H1 (cell line): Measurements from ENCODE around the gene PDE4B. TPM values are rescaled to one million over a fixed set of nuclear protein-coding genes. Genes with fewer than 3 reads are reported as not detected.

Experiments
- CTCF ChIA-PET: fragments of 300-600 bp; sonication (Branson Sonifier 250); formaldehyde crosslinking; loops from one replicate; lab custom pipeline; 2021; ENCODE audit not compliant: partially characterized antibody; lab: Charles Lee
- POLR2A ChIA-PET: fragments of 300-600 bp; sonication (Branson Sonifier 250); formaldehyde crosslinking; loops from one replicate; lab custom pipeline; 2021; ENCODE audit warnings: inconsistent platforms; ENCODE audit not compliant: partially characterized antibody; lab: Charles Lee
- DNase-seq, 2 experiments: peaks; one replicate each; pipeline versions ENCODE4 v3.0.0 to v3.0.0-alpha.2; 2010 to 2022; ENCODE audit warnings: low spot score in 2 of 2, low read depth in 1 of 2, mixed read lengths in 1 of 2
- FAIRE-seq: peaks from 2 replicates; lab custom pipeline; 2011; peaks lifted over from hg19 to GRCh38; lab: Jason Lieb, UNC
- H2AFZ ChIP-seq: 2 replicates; pipeline ENCODE4 v1.8.1; 2012; ENCODE audit warnings: low read length, inconsistent platforms
- H2AK5ac ChIP-seq: 2 replicates; pipeline ENCODE4 v1.6.1; 2013; ENCODE audit warnings: low read depth, low read length
- H2BK120ac ChIP-seq: replicated peaks from 2 replicates; pipeline ENCODE3; 2013; ENCODE audit warnings: low read depth, low read length, inconsistent platforms
- H2BK12ac ChIP-seq: 2 replicates; pipeline ENCODE4 v1.6.1; 2013; ENCODE audit warnings: low read depth, low read length
- H2BK15ac ChIP-seq: 2 replicates; pipeline ENCODE4 v1.6.1; 2013; ENCODE audit warnings: low read length
- H2BK20ac ChIP-seq: 2 replicates; pipeline ENCODE4 v1.6.1; 2013; ENCODE audit warnings: low read length
- H2BK5ac ChIP-seq: 2 replicates; pipeline ENCODE4 v1.6.1; 2013; ENCODE audit warnings: low read depth, low read length
- H3K14ac ChIP-seq: 2 replicates; pipeline ENCODE4 v1.6.1; 2013; ENCODE audit warnings: inconsistent platforms; ENCODE audit not compliant: insufficient read length
- H3K18ac ChIP-seq: 2 replicates; pipeline ENCODE4 v1.6.1; 2013; ENCODE audit warnings: low read length; ENCODE audit errors: extremely low read depth
- H3K23ac ChIP-seq: 2 replicates; pipeline ENCODE4 v1.6.1; 2013; ENCODE audit warnings: inconsistent platforms; ENCODE audit not compliant: insufficient read length
- H3K23me2 ChIP-seq: 2 replicates; pipeline ENCODE4 v1.6.1; 2013; ENCODE audit warnings: low read depth, low read length
- H3K27ac ChIP-seq: 2 replicates; pipeline ENCODE4 v1.6.1; 2011; ENCODE audit warnings: low read depth, low read length, inconsistent platforms
- H3K27me3 ChIP-seq, 4 experiments: replicated peaks in 1 of 4; 1 replicate in 1 of 4; 2 replicates in 3 of 4; pipeline versions ENCODE4 v1.6.1 to v1.8.1; 2011 to 2013; ENCODE audit warnings: low read length in 3 of 4, mild to moderate bottlenecking in 3 of 4, inconsistent platforms in 2 of 4, mixed read lengths in 2 of 4, moderate library complexity in 1 of 4; ENCODE audit not compliant: control insufficient read depth in 3 of 4, insufficient read depth in 3 of 4; ENCODE audit errors: extremely low read depth in 1 of 4
- H3K36me3 ChIP-seq, 4 experiments: 2 replicates each; pipeline versions ENCODE4 v1.6.1 to v1.8.1; 2011 to 2013; ENCODE audit warnings: mild to moderate bottlenecking in 4 of 4, low read length in 3 of 4, moderate library complexity in 2 of 4, control low read depth in 1 of 4, inconsistent platforms in 1 of 4; ENCODE audit not compliant: insufficient read depth in 4 of 4, control insufficient read depth in 2 of 4
- H3K4ac ChIP-seq: replicated peaks from 2 replicates; pipeline ENCODE3; 2013; ENCODE audit warnings: low read length, low read depth, mixed read lengths, inconsistent platforms; ENCODE audit not compliant: insufficient read length
- H3K4me1 ChIP-seq, 4 experiments: replicated peaks in 1 of 4; 1 replicate in 1 of 4; 2 replicates in 3 of 4; pipeline versions ENCODE4 v1.6.1 to v1.8.1; 2011 to 2013; ENCODE audit warnings: low read length in 3 of 4, inconsistent platforms in 2 of 4, mixed read lengths in 1 of 4; ENCODE audit not compliant: insufficient read depth in 4 of 4, control insufficient read depth in 3 of 4
- H3K4me2 ChIP-seq, 2 experiments: 2 replicates each; pipeline versions ENCODE4 v1.6.1 to v1.8.1; 2011 to 2013; ENCODE audit warnings: low read depth in 2 of 2, low read length in 2 of 2, control low read depth in 1 of 2, inconsistent platforms in 1 of 2, mild to moderate bottlenecking in 1 of 2; ENCODE audit not compliant: insufficient read depth in 1 of 2
- H3K4me3 ChIP-seq, 4 experiments: fragments of 200-600, 300-600 bp in 1 of 4; sonication (generic), shearing (Covaris generic), sonication (Bioruptor Twin) in 1 of 4; 2 replicates each; pipeline versions ENCODE4 v1.5.1 to v1.8.1; 2011 to 2016; ENCODE audit warnings: low read length in 4 of 4, low read depth in 3 of 4, control low read depth in 2 of 4, inconsistent platforms in 2 of 4, mild to moderate bottlenecking in 2 of 4, mixed read lengths in 1 of 4, moderate library complexity in 1 of 4; ENCODE audit not compliant: insufficient read depth in 2 of 4; ENCODE audit errors: extremely low read depth in 1 of 4
- H3K56ac ChIP-seq: replicated peaks from 2 replicates; pipeline ENCODE3; 2013; ENCODE audit warnings: low read depth, mild to moderate bottlenecking, mixed read lengths, low read length, inconsistent platforms; ENCODE audit not compliant: insufficient read length
- H3K79me1 ChIP-seq: 2 replicates; pipeline ENCODE4 v1.6.1; 2013; ENCODE audit warnings: low read depth, low read length, control low read depth
- H3K79me2 ChIP-seq, 2 experiments: 2 replicates each; pipeline versions ENCODE4 v1.6.1 to v1.8.1; 2012 to 2013; ENCODE audit warnings: low read length in 2 of 2, mild to moderate bottlenecking in 2 of 2, inconsistent platforms in 1 of 2; ENCODE audit not compliant: insufficient read depth in 2 of 2, control insufficient read depth in 1 of 2
- H3K9ac ChIP-seq, 4 experiments: replicated peaks in 1 of 4; 1 replicate in 1 of 4; 2 replicates in 3 of 4; pipeline versions ENCODE4 v1.6.1 to v1.8.1; 2011 to 2013; ENCODE audit warnings: low read depth in 3 of 4, low read length in 3 of 4, control low read depth in 2 of 4, mild to moderate bottlenecking in 2 of 4, moderate library complexity in 2 of 4, inconsistent platforms in 1 of 4; ENCODE audit errors: extremely low read depth in 1 of 4
- H3K9me3 ChIP-seq, 2 experiments: 2 replicates each; pipeline versions ENCODE4 v1.6.1 to v1.8.1; 2012 to 2013; ENCODE audit warnings: mild to moderate bottlenecking in 2 of 2, moderate library complexity in 2 of 2, control low read depth in 1 of 2, inconsistent platforms in 1 of 2, low read depth in 1 of 2, low read length in 1 of 2, mixed read lengths in 1 of 2; ENCODE audit not compliant: insufficient read depth in 2 of 2
- H4K20me1 ChIP-seq, 2 experiments: replicated peaks in 1 of 2; 2 replicates each; pipeline versions ENCODE3 to v1.8.1; 2011 to 2013; ENCODE audit warnings: inconsistent platforms in 2 of 2, low read length in 2 of 2, mild to moderate bottlenecking in 1 of 2; ENCODE audit not compliant: insufficient read depth in 2 of 2, control insufficient read depth in 1 of 2
- H4K5ac ChIP-seq: 2 replicates; pipeline ENCODE4 v1.6.1; 2013; ENCODE audit warnings: low read length, low read depth, mixed read lengths, inconsistent platforms; ENCODE audit not compliant: insufficient read length
- H4K8ac ChIP-seq: 2 replicates; pipeline ENCODE4 v1.8.0; 2013; ENCODE audit warnings: mild to moderate bottlenecking, moderate library complexity, low read length, inconsistent platforms; ENCODE audit not compliant: insufficient read depth; ENCODE audit errors: extremely low read depth
- H4K91ac ChIP-seq: replicated peaks from 2 replicates; pipeline ENCODE3; 2013; ENCODE audit warnings: low read length, mixed read lengths, inconsistent platforms; ENCODE audit not compliant: insufficient read length
- BCL11A ChIP-seq, 2 experiments: IDR thresholded peaks; one replicate each; pipeline ENCODE4 v1.6.1; 2011; ENCODE audit warnings: low read depth in 2 of 2, low read length in 2 of 2, mild to moderate bottlenecking in 2 of 2
- CEBPB ChIP-seq: IDR thresholded peaks from 2 replicates; pipeline ENCODE4 v1.6.1; 2012; ENCODE audit warnings: low read depth, low read length
- E2F6 ChIP-seq: IDR thresholded peaks from 2 replicates; pipeline ENCODE4 v1.6.1; 2012; ENCODE audit warnings: inconsistent platforms
- HDAC2 ChIP-seq, 2 experiments: fragments of 300-600 bp in 1 of 2; sonication (generic) in 1 of 2; IDR thresholded peaks; 2 replicates each; pipeline ENCODE4 v1.6.1; 2011 to 2012; ENCODE audit warnings: low read depth in 2 of 2, low read length in 2 of 2, mild to moderate bottlenecking in 2 of 2, moderate library complexity in 2 of 2, borderline replicate concordance in 1 of 2, inconsistent platforms in 1 of 2
- HDAC6 ChIP-seq: IDR thresholded peaks from one replicate; pipeline ENCODE4 v1.7.1; 2012; ENCODE audit warnings: low read depth, mild to moderate bottlenecking, inconsistent platforms, low read length, moderate library complexity
- KDM5A ChIP-seq: fragments of 200-600 bp; IDR thresholded peaks from 2 replicates; pipeline ENCODE4 v1.7.1; 2012; ENCODE audit warnings: mild to moderate bottlenecking, low read length, inconsistent platforms, mixed read lengths
- MAX ChIP-seq: IDR thresholded peaks from 2 replicates; pipeline ENCODE4 v1.6.1; 2012; ENCODE audit warnings: inconsistent platforms
- SAP30 ChIP-seq: fragments of 300-600 bp; sonication (generic); IDR thresholded peaks from 2 replicates; pipeline ENCODE4 v1.7.1; 2012; ENCODE audit warnings: low read length, moderate library complexity, mild to moderate bottlenecking, inconsistent platforms; ENCODE audit not compliant: insufficient read depth, insufficient replicate concordance
- SP1 ChIP-seq: IDR thresholded peaks from 2 replicates; pipeline ENCODE4 v1.6.1; 2011; ENCODE audit warnings: low read depth, low read length
- TCF12 ChIP-seq: IDR thresholded peaks from 2 replicates; pipeline ENCODE4 v1.6.1; 2011; ENCODE audit warnings: low read depth, mild to moderate bottlenecking, low read length
- TEAD4 ChIP-seq: IDR thresholded peaks from 2 replicates; pipeline ENCODE4 v1.6.1; 2012; ENCODE audit warnings: low read depth, low read length, inconsistent platforms, mixed read lengths
- WGBS, 2 experiments: shearing (Covaris generic) in 1 of 2; methylation state at CpG; one replicate each; pipeline versions ENCODE4 v1.1.6 to v1.1.7; 2013 to 2015; ENCODE audit warnings: low lambda C conversion rate in 2 of 2, mixed read lengths in 2 of 2, inconsistent platforms in 1 of 2, low coverage in 1 of 2, missing lambda C conversion rate in 1 of 2; ENCODE audit not compliant: insufficient replicate concordance in 2 of 2, insufficient coverage in 1 of 2, insufficient read length in 1 of 2; ENCODE audit errors: extremely low coverage in 1 of 2, missing lambda C conversion rate in 1 of 2; 5-methylcytosine and 5-hydroxymethylcytosine counted together
- polyA plus RNA-seq, 7 experiments: library from polyadenylated mRNA; depleted of rRNA in 3 of 7; stranded (reverse) in 5 of 7; unstranded in 2 of 7; fragments of >200 nt in 5 of 7; fragments of 200-250 nt in 2 of 7; gene quantifications; 1 replicate in 5 of 7; 2 replicates in 1 of 7; 4 replicates in 1 of 7; pipeline versions ENCODE4 v1.2.1 to v1.2.3, GENCODE V29; 2011 to 2013; ENCODE audit warnings: missing spikeins in 2 of 7, mixed read lengths in 2 of 7
- total RNA-seq: library from RNA; stranded (reverse); fragmentation: NEBNext Ultra II Directional; extraction: Animal tissue kit (Norgen Biotek cat#: 25700); gene quantifications from 2 replicates; pipeline ENCODE4 v1.2.1, GENCODE V29; 2021
- TF ChIP-seq, protein P1 (sequence below): IDR thresholded peaks from 2 replicates; pipeline ENCODE4 v1.6.1; 2012; ENCODE audit warnings: low read length, inconsistent platforms

PDE4B gene
- total and polyA plus RNA-seq, 2 of the 8 experiments (the other 6 are each of a cell fraction or from before 2014, with no cell fraction given) = 5.0 to 15.1 TPM

GRCh38 chr1:66292944-66293343 lies 500.2 kb downstream of the PDE4B start:
- no peak overlapping the region for H3K9ac ChIP-seq
- no peak overlapping the region for H2AFZ ChIP-seq
- TF ChIP-seq SP1 = no peak
- TF ChIP-seq HDAC2 (IDR thresholded peaks at IDR 0.05; ENCODE audit: borderline replicate concordance in 1 of 2, low read depth in 2 of 2, low read length in 2 of 2) = no peak
- no peak for TF ChIP-seq BCL11A (IDR thresholded peaks at IDR 0.05; ENCODE audit: low read depth in 2 of 2, low read length in 2 of 2)
- TF ChIP-seq CEBPB = no peak
- no peak for TF ChIP-seq KDM5A
- no peak for TF ChIP-seq SAP30
- no peak for TF ChIP-seq E2F6
- TF ChIP-seq, protein P1, sequence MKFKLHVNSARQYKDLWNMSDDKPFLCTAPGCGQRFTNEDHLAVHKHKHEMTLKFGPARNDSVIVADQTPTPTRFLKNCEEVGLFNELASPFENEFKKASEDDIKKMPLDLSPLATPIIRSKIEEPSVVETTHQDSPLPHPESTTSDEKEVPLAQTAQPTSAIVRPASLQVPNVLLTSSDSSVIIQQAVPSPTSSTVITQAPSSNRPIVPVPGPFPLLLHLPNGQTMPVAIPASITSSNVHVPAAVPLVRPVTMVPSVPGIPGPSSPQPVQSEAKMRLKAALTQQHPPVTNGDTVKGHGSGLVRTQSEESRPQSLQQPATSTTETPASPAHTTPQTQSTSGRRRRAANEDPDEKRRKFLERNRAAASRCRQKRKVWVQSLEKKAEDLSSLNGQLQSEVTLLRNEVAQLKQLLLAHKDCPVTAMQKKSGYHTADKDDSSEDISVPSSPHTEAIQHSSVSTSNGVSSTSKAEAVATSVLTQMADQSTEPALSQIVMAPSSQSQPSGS = no peak
- TF ChIP-seq TCF12 = no peak
- no peak for TF ChIP-seq HDAC6
- TF ChIP-seq TEAD4 = no peak
- TF ChIP-seq MAX = no peak

More at GRCh38 chr1:66292944-66293343, 500.2 kb downstream of the PDE4B start:
- H4K20me1 ChIP-seq = no peaks in the 10 kb centered on the region
- no peak overlapping the region for H3K4me3 ChIP-seq
- H4K91ac ChIP-seq = no peak overlapping the region
- DNase-seq (no peak), FAIRE-seq (no peak)
- WGBS, 2 experiments = 84% methylated on average over 3 of the region's 3 CpGs; no CpG with 5 or more reads in 1 of the 2 experiments
- H3K4ac ChIP-seq = no peak overlapping the region
- H3K18ac ChIP-seq = no peak overlapping the region
- H2BK120ac ChIP-seq = no peak overlapping the region
- H2BK20ac ChIP-seq = no peak overlapping the region
- no peak overlapping the region for H3K4me2 ChIP-seq
- H2BK5ac ChIP-seq = no peak overlapping the region
- no peak overlapping the region for H3K56ac ChIP-seq
- no peak overlapping the region for H3K14ac ChIP-seq
- H3K27ac ChIP-seq = no peak overlapping the region
- H2BK15ac ChIP-seq = no peak overlapping the region
- no peak overlapping the region for H4K8ac ChIP-seq
- H3K79me1 ChIP-seq = no peaks in the 10 kb centered on the region
- no peaks in the 10 kb centered on the region for H3K79me2 ChIP-seq
- no peaks in the 10 kb centered on the region for H3K36me3 ChIP-seq
- no peaks in the 10 kb centered on the region for H3K9me3 ChIP-seq
- H3K23me2 ChIP-seq = no peaks in the 10 kb centered on the region; the same call in 1 of the 2 replicates
- no peak overlapping the region for H4K5ac ChIP-seq
- no peaks in the 10 kb centered on the region for H3K27me3 ChIP-seq
- H2BK12ac ChIP-seq = no peak overlapping the region
- no peaks in the 10 kb centered on the region for H3K4me1 ChIP-seq
- ChIA-PET POLR2A (interaction anchor here (0.6 kb wide), 1 partner anchor 707 kb away, joined by 4 read pairs; no protein-coding TSS in a partner anchor), CTCF (interaction anchor here (1.0 to 1.9 kb wide), 5 partner anchors 16 to 154 kb away, joined by 3 to 7 read pairs (median 3); no protein-coding TSS in a partner anchor)
- no peak overlapping the region for H2AK5ac ChIP-seq
- no peak overlapping the region for H3K23ac ChIP-seq
